ENCODE measurements around the gene PRR3. TPM values are rescaled to one million over a fixed set of nuclear protein-coding genes. Genes with fewer than 3 reads are reported as not detected.

The PRR3 gene
- total and polyA plus RNA-seq, 11 donors, result 1.9 to 4.5 (median 3.3) TPM

GRCh38 chr6:30578051-30578450 lies 21.0 kb downstream of the PRR3 start:
- Histone ChIP-seq H3K36me3 (peaks cover 3 to 89% (median 69%) of the 10 kb centered on the region in 9 donors), H3K4me3 (no peak overlapping the region), H3K4me1 (peaks cover 0 to 16% (median 6%) of the 10 kb centered on the region in 12 donors), H3K27ac (no peak overlapping the region), H3K27me3 (no peaks in the 10 kb centered on the region), H3K9me3 (no peaks in the 10 kb centered on the region)
- TF ChIP-seq POLR2A (IDR thresholded peaks at IDR 0.05) (no peak), CTCF (IDR thresholded peaks at IDR 0.05) (no peak)
- DNase-seq, result no peak
- 96 to 97% (median 97%) methylated on average over 8 of the region's 8 CpGs for WGBS, 4 donors
- intact Hi-C loops (cut with DNase I), result no loop called here
- no peak for ATAC-seq

GRCh38 chr6:30583921-30584320 lies 26.8 kb downstream of the PRR3 start:
- ATAC-seq (no peak), DNase-seq (no peak)
- Histone ChIP-seq H3K27ac (no peak overlapping the region), H3K4me3 (no peak overlapping the region), H3K4me1 (no peaks in the 10 kb centered on the region), H3K9me3 (no peaks in the 10 kb centered on the region), H3K36me3 (peaks cover 5 to 100% (median 98%) of the 10 kb centered on the region in 9 donors), H3K27me3 (no peaks in the 10 kb centered on the region)
- intact Hi-C loops (cut with DNase I), result no loop called here
- WGBS, 4 donors, result 82 to 92% (median 89%) methylated on average over 5 of the region's 5 CpGs
- no peak for TF ChIP-seq POLR2A (IDR thresholded peaks at IDR 0.05)
- no peak for TF ChIP-seq CTCF (IDR thresholded peaks at IDR 0.05)

GRCh38 chr6:30589754-30590358 lies 32.8 kb downstream of the PRR3 start:
- H3K4me3 ChIP-seq, result no peak overlapping the region
- ATAC-seq (peak in 1 of 4 donors; percentile 22), DNase-seq (no peak)
- no peaks in the 10 kb centered on the region for H3K27me3 ChIP-seq
- no peaks in the 10 kb centered on the region for H3K4me1 ChIP-seq
- no peak for TF ChIP-seq CTCF (IDR thresholded peaks at IDR 0.05)
- TF ChIP-seq POLR2A (IDR thresholded peaks at IDR 0.05), result no peak
- 87 to 94% (median 93%) methylated on average over 15 of the region's 15 CpGs for WGBS, 4 donors
- H3K36me3 ChIP-seq, result peaks cover 2 to 99% (median 93%) of the 10 kb centered on the region in 9 donors
- intact Hi-C loops (cut with DNase I), result loop anchor here in 2 of 10 donors (5.0 to 10.0 kb wide), 2 partner anchors 45 to 108 kb away; no protein-coding TSS in a partner anchor
- no peak overlapping the region for H3K27ac ChIP-seq
- no peaks in the 10 kb centered on the region for H3K9me3 ChIP-seq

- no peak for ATAC-seq
These were observed 33.4 kb downstream of the PRR3 start for GRCh38 chr6:30590509-30590908.

More at GRCh38 chr6:30590509-30590908, 33.4 kb downstream of the PRR3 start:
- H3K4me1 ChIP-seq, result no peaks in the 10 kb centered on the region
- H3K27ac ChIP-seq, result peak overlapping the region in 2 of 12 donors; percentile 25 to 36
- H3K27me3 ChIP-seq, result no peaks in the 10 kb centered on the region
- peaks cover 2 to 97% (median 89%) of the 10 kb centered on the region in 9 donors for H3K36me3 ChIP-seq
- DNase-seq, result no peak
- no peaks in the 10 kb centered on the region for H3K9me3 ChIP-seq
- intact Hi-C loops (cut with DNase I), result loop anchor here in 2 of 10 donors (5.0 to 10.0 kb wide), 2 partner anchors 46 to 108 kb away; no protein-coding TSS in a partner anchor
- 66 to 84% (median 74%) methylated on average over 8 of the region's 8 CpGs for WGBS, 4 donors
- H3K4me3 ChIP-seq, result no peak overlapping the region
- TF ChIP-seq CTCF (IDR thresholded peaks at IDR 0.05) (no peak), POLR2A (IDR thresholded peaks at IDR 0.05) (no peak)

Measured in heart left ventricle (tissue), 16 donors.